Lower leg skin (tissue), 3 donors: ENCODE measurements around the gene TMUB2.

Experiments used
- POLR2A ChIP-seq, 2 donors: fragments of 450-650 bp; IDR thresholded peaks; one replicate each; pipeline ENCODE4 v1.6.1; 2016 to 2017; ENCODE audit warnings: antibody characterized with exemption in 2 of 2, mild to moderate bottlenecking in 1 of 2, moderate library complexity in 1 of 2
- TF ChIP-seq, protein P1 (sequence below), 3 donors: fragments of 450-650 bp; IDR thresholded peaks; one replicate each; pipeline ENCODE4 v1.5.1; 2016; ENCODE audit warnings: antibody characterized with exemption in 3 of 3, mild to moderate bottlenecking in 3 of 3, moderate library complexity in 2 of 3

GRCh38 chr17:44164476-44164875 is 22.3 kb upstream of the TMUB2 start:
- TF ChIP-seq, protein P1, sequence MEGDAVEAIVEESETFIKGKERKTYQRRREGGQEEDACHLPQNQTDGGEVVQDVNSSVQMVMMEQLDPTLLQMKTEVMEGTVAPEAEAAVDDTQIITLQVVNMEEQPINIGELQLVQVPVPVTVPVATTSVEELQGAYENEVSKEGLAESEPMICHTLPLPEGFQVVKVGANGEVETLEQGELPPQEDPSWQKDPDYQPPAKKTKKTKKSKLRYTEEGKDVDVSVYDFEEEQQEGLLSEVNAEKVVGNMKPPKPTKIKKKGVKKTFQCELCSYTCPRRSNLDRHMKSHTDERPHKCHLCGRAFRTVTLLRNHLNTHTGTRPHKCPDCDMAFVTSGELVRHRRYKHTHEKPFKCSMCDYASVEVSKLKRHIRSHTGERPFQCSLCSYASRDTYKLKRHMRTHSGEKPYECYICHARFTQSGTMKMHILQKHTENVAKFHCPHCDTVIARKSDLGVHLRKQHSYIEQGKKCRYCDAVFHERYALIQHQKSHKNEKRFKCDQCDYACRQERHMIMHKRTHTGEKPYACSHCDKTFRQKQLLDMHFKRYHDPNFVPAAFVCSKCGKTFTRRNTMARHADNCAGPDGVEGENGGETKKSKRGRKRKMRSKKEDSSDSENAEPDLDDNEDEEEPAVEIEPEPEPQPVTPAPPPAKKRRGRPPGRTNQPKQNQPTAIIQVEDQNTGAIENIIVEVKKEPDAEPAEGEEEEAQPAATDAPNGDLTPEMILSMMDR (IDR thresholded peaks at IDR 0.05) = no peak
- TF ChIP-seq POLR2A (IDR thresholded peaks at IDR 0.05) = no peak
